OCI-LY3 (cell line): ENCODE measurements around the gene PLCXD1.

Experiments
- H2AFZ ChIP-seq: fragments of 200-600, 300-600 bp; shearing (Covaris generic); 2 replicates; pipeline ENCODE4 v1.6.0; 2014; ENCODE audit warnings: antibody characterized with exemption, low read depth, low read length
- H3K27ac ChIP-seq: fragments of 200-600, 300-600 bp; sonication (generic); 2 replicates; pipeline ENCODE4 v1.5.1; 2014; ENCODE audit warnings: mild to moderate bottlenecking, low read length, moderate library complexity, mixed read lengths
- H3K27me3 ChIP-seq: fragments of 200-600, 300-600 bp; sonication (generic); 2 replicates; pipeline ENCODE4 v1.6.1; 2014; ENCODE audit warnings: low read depth, low read length, mixed read lengths
- H3K36me3 ChIP-seq: fragments of 200-600, 300-600 bp; sonication (generic); replicated peaks from 2 replicates; pipeline ENCODE3; 2014; ENCODE audit warnings: low read depth, low read length, mixed read lengths
- H3K4me1 ChIP-seq: fragments of 300-600, 200-600 bp; sonication (generic); 2 replicates; pipeline ENCODE4 v1.6.1; 2014; ENCODE audit warnings: low read length, mixed read lengths
- H3K4me2 ChIP-seq: fragments of 200-600, 300-600 bp; sonication (generic); 2 replicates; pipeline ENCODE4 v1.6.1; 2014; ENCODE audit warnings: low read length, mixed read lengths
- H3K4me3 ChIP-seq: fragments of 300-600, 200-600 bp; sonication (generic); 2 replicates; pipeline ENCODE4 v1.5.1; 2014; ENCODE audit warnings: antibody characterized with exemption, mild to moderate bottlenecking, low read length, moderate library complexity
- H3K79me2 ChIP-seq: fragments of 300-600, 200-600 bp; shearing (Covaris generic); 2 replicates; pipeline ENCODE4 v1.6.1; 2014; ENCODE audit warnings: mild to moderate bottlenecking, low read length, mixed read lengths
- H3K9ac ChIP-seq: fragments of 300-600, 200-600 bp; shearing (Covaris generic); 2 replicates; pipeline ENCODE4 v1.6.0; 2014; ENCODE audit warnings: mild to moderate bottlenecking, low read length, moderate library complexity
- H3K9me3 ChIP-seq: fragments of 200-600, 300-600 bp; shearing (Covaris generic); 2 replicates; pipeline ENCODE4 v1.6.1; 2014; ENCODE audit warnings: low read length, mixed read lengths; ENCODE audit not compliant: insufficient read depth
- H4K20me1 ChIP-seq: fragments of 200-600, 300-600 bp; sonication (generic); 2 replicates; pipeline ENCODE4 v1.6.1; 2016; ENCODE audit warnings: low read length, mixed read lengths; ENCODE audit not compliant: insufficient read depth
- EZH2phosphoT487 ChIP-seq: fragments of 200-600 bp; shearing (Covaris generic); IDR thresholded peaks from 2 replicates; pipeline ENCODE4 v1.6.1; 2018; ENCODE audit warnings: antibody characterized with exemption, mixed run types, low read depth
- TF ChIP-seq, protein P1 (sequence below): fragments of 200-600, 300-600 bp; sonication (generic); IDR thresholded peaks from 2 replicates; pipeline ENCODE4 v1.5.1; 2014; ENCODE audit warnings: antibody characterized with exemption, low read length, low read depth

The PLCXD1 gene

DNA sequence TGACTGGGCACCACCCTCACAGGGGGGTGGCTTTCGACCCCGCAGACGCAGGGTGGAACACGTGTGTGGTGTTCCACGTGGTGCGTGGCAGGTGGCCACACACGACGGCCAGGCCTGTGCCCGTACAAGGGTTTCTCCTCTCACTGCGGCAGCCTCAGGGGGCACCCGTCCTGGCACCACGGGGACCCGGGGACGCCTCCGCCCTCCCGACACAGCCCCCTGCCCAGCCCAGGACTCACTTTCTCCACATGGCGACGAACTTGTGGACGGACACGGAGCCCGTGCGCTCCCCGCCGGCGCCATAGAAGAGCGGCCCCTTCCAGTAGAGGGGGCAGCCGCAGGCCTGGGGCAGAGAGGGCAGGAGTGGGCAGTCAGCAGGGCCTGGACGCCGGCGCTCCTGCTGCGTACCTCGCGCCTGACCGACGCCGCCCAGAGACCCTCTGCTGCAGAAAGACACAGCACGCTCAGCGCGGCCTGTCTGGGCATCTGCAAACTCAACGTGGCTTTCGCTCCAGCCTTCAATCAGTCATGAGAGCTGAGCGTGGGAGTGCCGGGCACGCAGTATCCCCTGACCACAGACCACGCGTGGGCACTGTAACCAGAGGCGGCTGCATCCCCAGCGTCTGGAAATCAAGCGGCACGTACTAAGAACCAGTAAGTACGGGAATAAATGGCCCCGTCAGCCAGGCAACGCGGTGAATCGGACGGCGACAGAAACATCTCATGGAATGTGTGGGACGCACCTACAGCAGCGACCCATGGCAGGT lies 66.4 kb downstream of the PLCXD1 start:
- H3K27ac ChIP-seq: no peak overlapping the region
- H2AFZ ChIP-seq: no peak overlapping the region
- H3K27me3 ChIP-seq: no peaks in the 10 kb centered on the region
- peaks cover 32% of the 10 kb centered on the region for H3K36me3 ChIP-seq
- H3K9me3 ChIP-seq: no peaks in the 10 kb centered on the region
- no peak overlapping the region for H3K9ac ChIP-seq
- TF ChIP-seq, protein P1, sequence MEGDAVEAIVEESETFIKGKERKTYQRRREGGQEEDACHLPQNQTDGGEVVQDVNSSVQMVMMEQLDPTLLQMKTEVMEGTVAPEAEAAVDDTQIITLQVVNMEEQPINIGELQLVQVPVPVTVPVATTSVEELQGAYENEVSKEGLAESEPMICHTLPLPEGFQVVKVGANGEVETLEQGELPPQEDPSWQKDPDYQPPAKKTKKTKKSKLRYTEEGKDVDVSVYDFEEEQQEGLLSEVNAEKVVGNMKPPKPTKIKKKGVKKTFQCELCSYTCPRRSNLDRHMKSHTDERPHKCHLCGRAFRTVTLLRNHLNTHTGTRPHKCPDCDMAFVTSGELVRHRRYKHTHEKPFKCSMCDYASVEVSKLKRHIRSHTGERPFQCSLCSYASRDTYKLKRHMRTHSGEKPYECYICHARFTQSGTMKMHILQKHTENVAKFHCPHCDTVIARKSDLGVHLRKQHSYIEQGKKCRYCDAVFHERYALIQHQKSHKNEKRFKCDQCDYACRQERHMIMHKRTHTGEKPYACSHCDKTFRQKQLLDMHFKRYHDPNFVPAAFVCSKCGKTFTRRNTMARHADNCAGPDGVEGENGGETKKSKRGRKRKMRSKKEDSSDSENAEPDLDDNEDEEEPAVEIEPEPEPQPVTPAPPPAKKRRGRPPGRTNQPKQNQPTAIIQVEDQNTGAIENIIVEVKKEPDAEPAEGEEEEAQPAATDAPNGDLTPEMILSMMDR: no peak
- TF ChIP-seq EZH2phosphoT487: no peak
- H3K4me1 ChIP-seq: no peaks in the 10 kb centered on the region
- H3K4me3 ChIP-seq: no peak overlapping the region
- no peaks in the 10 kb centered on the region for H4K20me1 ChIP-seq
- H3K79me2 ChIP-seq: no peaks in the 10 kb centered on the region; the same call in 1 of the 2 replicates
- no peak overlapping the region for H3K4me2 ChIP-seq

- Histone ChIP-seq H3K4me2 (no peak overlapping the region), H3K4me1 (no peaks in the 10 kb centered on the region), H3K9me3 (no peaks in the 10 kb centered on the region), H3K9ac (no peak overlapping the region), H4K20me1 (no peaks in the 10 kb centered on the region), H3K27me3 (no peaks in the 10 kb centered on the region), H3K4me3 (no peak overlapping the region), H3K36me3 (peaks cover 35% of the 10 kb centered on the region), H3K79me2 (no peaks in the 10 kb centered on the region; the same call in 1 of the 2 replicates), H2AFZ (no peak overlapping the region), H3K27ac (no peak overlapping the region)
- TF ChIP-seq, protein P1: no peak
- no peak for TF ChIP-seq EZH2phosphoT487
Observed at GRCh38 chrX:348461-349117, 67.4 kb downstream of the PLCXD1 start.

DNA sequence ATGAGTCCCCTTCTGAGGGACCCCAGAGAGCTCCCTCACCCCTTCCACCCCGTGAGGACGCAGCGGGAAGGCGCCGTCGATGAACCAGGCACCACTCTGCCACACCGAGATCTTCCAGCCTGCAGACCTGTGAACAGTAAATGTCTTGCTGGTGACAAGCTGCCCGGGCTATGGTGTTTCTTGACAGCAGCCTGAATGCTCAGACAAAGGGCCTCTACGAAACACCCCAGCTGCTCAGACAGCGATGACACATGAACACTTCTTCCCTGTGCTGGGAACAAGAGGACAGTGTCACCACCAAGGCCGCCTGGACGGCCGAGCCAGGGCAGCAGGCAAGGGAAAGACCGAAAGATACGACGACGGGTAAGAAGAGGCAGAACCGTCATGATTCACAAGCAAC lies 68.0 kb downstream of the PLCXD1 start:
- Histone ChIP-seq H3K9ac (no peak overlapping the region), H3K36me3 (peaks cover 35% of the 10 kb centered on the region), H3K9me3 (no peaks in the 10 kb centered on the region), H3K79me2 (no peaks in the 10 kb centered on the region; the same call in 1 of the 2 replicates), H2AFZ (no peak overlapping the region), H3K4me3 (no peak overlapping the region), H3K27me3 (no peaks in the 10 kb centered on the region), H4K20me1 (no peaks in the 10 kb centered on the region), H3K4me2 (no peak overlapping the region), H3K27ac (no peak overlapping the region), H3K4me1 (no peaks in the 10 kb centered on the region)
- TF ChIP-seq, protein P1: no peak
- no peak for TF ChIP-seq EZH2phosphoT487

- H3K9ac ChIP-seq: no peak overlapping the region
- H3K4me1 ChIP-seq: no peaks in the 10 kb centered on the region
- no peak overlapping the region for H3K4me3 ChIP-seq
- H3K27me3 ChIP-seq: no peaks in the 10 kb centered on the region
- TF ChIP-seq, protein P1: no peak
- no peak for TF ChIP-seq EZH2phosphoT487
- H3K36me3 ChIP-seq: peaks cover 30% of the 10 kb centered on the region
- H4K20me1 ChIP-seq: no peaks in the 10 kb centered on the region
- no peak overlapping the region for H2AFZ ChIP-seq
- no peaks in the 10 kb centered on the region for H3K9me3 ChIP-seq
- no peaks in the 10 kb centered on the region; the same call in 1 of the 2 replicates for H3K79me2 ChIP-seq
- H3K27ac ChIP-seq: no peak overlapping the region
- H3K4me2 ChIP-seq: no peak overlapping the region
Observed at GRCh38 chrX:349702-350101, 68.5 kb downstream of the PLCXD1 start.
